Upper lobe of left lung (tissue), 6 donors: ENCODE results near the gene MYO15B. TPM values are rescaled to one million over a fixed set of nuclear protein-coding genes. Genes with fewer than 3 reads are reported as not detected.

Source experiments
- ATAC-seq, 2 donors: fragments of 200-7000 bp; cut with Tn5 transposase; one replicate each; pipeline ENCODE4 v1.9.1; 2022; ENCODE audit warnings: mild to moderate bottlenecking in 2 of 2, moderate library complexity in 2 of 2; ENCODE audit not compliant: low FRiP score in 2 of 2
- DNase-seq, 2 donors: peaks; one replicate each; pipeline ENCODE4 v3.0.0-alpha.2; 2019 to 2020
- H3K27ac ChIP-seq, 4 donors: fragments of 200-600 bp; sonication (generic); one replicate each; pipeline ENCODE4 v1.5.1; 2016 to 2019
- H3K27me3 ChIP-seq, 4 donors: fragments of 200-600 bp; sonication (generic); one replicate each; pipeline ENCODE4 v1.5.1; 2017 to 2019
- H3K36me3 ChIP-seq, 4 donors: fragments of 200-600 bp; sonication (generic); one replicate each; pipeline ENCODE4 v1.5.1; 2016 to 2019
- H3K4me1 ChIP-seq, 4 donors: fragments of 200-600 bp; sonication (generic); one replicate each; pipeline ENCODE4 v1.5.1; 2018 to 2019
- H3K4me3 ChIP-seq, 4 donors: fragments of 200-600 bp; sonication (generic); one replicate each; pipeline ENCODE4 v1.5.1; 2017 to 2019; ENCODE audit warnings: mild to moderate bottlenecking in 2 of 4, moderate library complexity in 1 of 4
- H3K9me3 ChIP-seq, 4 donors: fragments of 200-600 bp; sonication (generic); one replicate each; pipeline ENCODE4 v1.5.1; 2018 to 2019
- EP300 ChIP-seq, 4 donors: sonication (generic); formaldehyde crosslinking; IDR thresholded peaks; one replicate each; pipeline ENCODE4 v1.5.1; 2017; ENCODE audit warnings: antibody characterized with exemption in 4 of 4, control low read depth in 2 of 4
- POLR2A ChIP-seq, 4 donors: fragments of 450-650 bp; IDR thresholded peaks; one replicate each; pipeline ENCODE4 v1.5.1; 2016 to 2017; ENCODE audit warnings: antibody characterized with exemption in 4 of 4, mild to moderate bottlenecking in 2 of 4
- POLR2AphosphoS5 ChIP-seq, 2 donors: sonication (generic); formaldehyde crosslinking; IDR thresholded peaks; one replicate each; pipeline ENCODE4 v1.5.1; 2017; ENCODE audit warnings: antibody characterized with exemption in 2 of 2
- WGBS, 2 donors: methylation state at CpG; one replicate each; pipeline ENCODE4 v1.1.5; 2017 to 2018; 5-methylcytosine and 5-hydroxymethylcytosine counted together
- total RNA-seq, 6 donors: library from RNA; depleted of rRNA in 4 of 6; stranded (reverse); fragments of >200 nt in 4 of 6; gene quantifications; one replicate each; pipeline versions ENCODE4 v1.1.0 to v1.2.1, GENCODE V29; 2016 to 2021
- TF ChIP-seq, protein P1 (sequence below), 6 experiments: fragments of 450-650 bp in 4 of 6; fragments of 200-600 bp in 2 of 6; sonication (generic) in 2 of 6; IDR thresholded peaks; one replicate each; pipeline ENCODE4 v1.5.1; 2016 to 2019; ENCODE audit warnings: antibody characterized with exemption in 6 of 6
- donor health status: DM: no; HTN: no; CAD: no; lungs with moderate emphysema.
- donor health status: DM: no; HTN: yes; CAD: no; lungs with severe emphysema.

Gene MYO15B
- total RNA-seq, 6 donors from 2014 or later = 89.8 to 592 (median 183) TPM

DNA sequence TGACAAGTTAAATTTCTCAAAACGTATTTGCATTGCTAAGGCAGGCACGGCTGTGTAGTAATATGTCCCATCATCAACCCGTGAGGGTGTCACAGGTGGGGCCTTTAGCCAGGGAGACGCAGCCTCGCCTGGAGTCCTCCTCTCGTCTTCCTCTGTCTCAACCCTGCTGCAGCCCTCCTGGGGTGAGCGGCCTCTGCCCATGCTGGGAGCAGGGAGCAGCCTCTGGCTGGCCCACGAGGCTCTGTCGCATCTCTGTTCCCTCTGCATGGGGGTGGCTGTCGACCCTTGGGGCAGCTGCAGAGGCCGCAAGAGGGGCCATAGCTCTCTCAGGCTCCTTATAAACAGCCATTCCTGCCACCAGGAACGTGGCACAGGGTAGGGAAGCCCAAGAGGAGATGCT is 44.8 kb downstream of the MYO15B start:
- H3K36me3 ChIP-seq = peaks cover 0 to 23% (median 11%) of the 10 kb centered on the region in 4 donors
- no peak for ATAC-seq
- peaks cover 22 to 39% (median 33%) of the 10 kb centered on the region in 4 donors for H3K4me1 ChIP-seq
- H3K4me3 ChIP-seq = no peak overlapping the region
- no peaks in the 10 kb centered on the region for H3K27me3 ChIP-seq
- WGBS, 2 donors = 81 to 83% methylated on average over 6 to 12 of the region's 12 CpGs
- peak overlapping the region in 2 of 4 donors; percentile 82 to 83 for H3K27ac ChIP-seq
- TF ChIP-seq EP300 (IDR thresholded peaks at IDR 0.05) (no peak), POLR2A (IDR thresholded peaks at IDR 0.05) (no peak), POLR2AphosphoS5 (IDR thresholded peaks at IDR 0.05) (no peak)
- TF ChIP-seq, protein P1, sequence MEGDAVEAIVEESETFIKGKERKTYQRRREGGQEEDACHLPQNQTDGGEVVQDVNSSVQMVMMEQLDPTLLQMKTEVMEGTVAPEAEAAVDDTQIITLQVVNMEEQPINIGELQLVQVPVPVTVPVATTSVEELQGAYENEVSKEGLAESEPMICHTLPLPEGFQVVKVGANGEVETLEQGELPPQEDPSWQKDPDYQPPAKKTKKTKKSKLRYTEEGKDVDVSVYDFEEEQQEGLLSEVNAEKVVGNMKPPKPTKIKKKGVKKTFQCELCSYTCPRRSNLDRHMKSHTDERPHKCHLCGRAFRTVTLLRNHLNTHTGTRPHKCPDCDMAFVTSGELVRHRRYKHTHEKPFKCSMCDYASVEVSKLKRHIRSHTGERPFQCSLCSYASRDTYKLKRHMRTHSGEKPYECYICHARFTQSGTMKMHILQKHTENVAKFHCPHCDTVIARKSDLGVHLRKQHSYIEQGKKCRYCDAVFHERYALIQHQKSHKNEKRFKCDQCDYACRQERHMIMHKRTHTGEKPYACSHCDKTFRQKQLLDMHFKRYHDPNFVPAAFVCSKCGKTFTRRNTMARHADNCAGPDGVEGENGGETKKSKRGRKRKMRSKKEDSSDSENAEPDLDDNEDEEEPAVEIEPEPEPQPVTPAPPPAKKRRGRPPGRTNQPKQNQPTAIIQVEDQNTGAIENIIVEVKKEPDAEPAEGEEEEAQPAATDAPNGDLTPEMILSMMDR (IDR thresholded peaks at IDR 0.05) = no peak
- no peaks in the 10 kb centered on the region for H3K9me3 ChIP-seq
- DNase-seq = peak in 1 of 2 donors; percentile 49

DNA sequence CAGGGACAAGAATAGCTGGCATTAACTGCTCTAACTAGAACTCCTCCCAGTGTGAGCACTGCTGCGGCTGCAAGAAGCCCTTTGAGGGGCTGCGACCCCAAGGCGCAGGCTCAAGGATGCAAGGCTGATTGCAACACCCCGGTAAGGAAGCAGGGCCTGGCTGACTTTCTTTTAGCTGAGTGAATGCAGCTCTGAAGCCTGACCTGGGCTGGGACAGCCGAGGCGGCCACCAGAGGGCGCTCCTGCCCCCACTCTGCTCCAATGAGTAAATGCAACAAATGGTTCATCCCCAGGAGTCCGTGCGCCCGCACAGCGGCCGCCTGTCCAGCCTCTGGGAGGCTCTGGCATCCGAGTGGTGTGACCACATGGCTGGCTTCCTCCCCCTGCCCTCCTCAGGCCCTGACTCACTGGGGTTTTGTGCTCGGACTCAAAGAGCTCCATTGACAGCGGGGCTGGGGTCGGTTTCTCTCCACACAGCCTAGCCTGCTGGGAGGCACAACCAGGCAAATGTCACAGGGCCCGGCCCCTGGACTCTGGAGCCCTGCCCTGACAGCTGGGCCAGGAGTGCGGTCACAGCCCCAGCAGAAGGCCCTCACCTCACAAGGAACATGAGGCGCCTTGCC is 45.4 kb downstream of the MYO15B start, which contains the start of gene SMIM5:
Gene SMIM5, plus strand, starts transcription at position 572 of the 623 bp plus-strand sequence. CDS start 6,768 bp downstream, outside the sequence.
- Histone ChIP-seq H3K36me3 (peaks cover 0 to 21% (median 9%) of the 10 kb centered on the region in 4 donors), H3K4me3 (peak within 1 kb of the TSS in 3 of 4 donors; percentile 11 to 32 (median 11)), H3K4me1 (peaks cover 22 to 39% (median 33%) of the 10 kb centered on the region in 4 donors), H3K27me3 (no peaks in the 10 kb centered on the region), H3K27ac (peak within 1 kb of the TSS; percentile 82 to 85 (median 82)), H3K9me3 (no peaks in the 10 kb centered on the region)
- DNase-seq (peak; percentile 87 to 97), ATAC-seq (peak; percentile 91 to 92)
- WGBS, 2 donors = 15 to 23% methylated on average over 11 to 13 of the region's 19 CpGs
- TF ChIP-seq EP300 (IDR thresholded peaks at IDR 0.05) (no peak), POLR2AphosphoS5 (IDR thresholded peaks at IDR 0.05) (no peak), POLR2A (IDR thresholded peaks at IDR 0.05) (peak in 1 of 4 donors; percentile 25)
- TF ChIP-seq, protein P1 (IDR thresholded peaks at IDR 0.05) = peak; percentile 90 to 95 (median 92)

DNA sequence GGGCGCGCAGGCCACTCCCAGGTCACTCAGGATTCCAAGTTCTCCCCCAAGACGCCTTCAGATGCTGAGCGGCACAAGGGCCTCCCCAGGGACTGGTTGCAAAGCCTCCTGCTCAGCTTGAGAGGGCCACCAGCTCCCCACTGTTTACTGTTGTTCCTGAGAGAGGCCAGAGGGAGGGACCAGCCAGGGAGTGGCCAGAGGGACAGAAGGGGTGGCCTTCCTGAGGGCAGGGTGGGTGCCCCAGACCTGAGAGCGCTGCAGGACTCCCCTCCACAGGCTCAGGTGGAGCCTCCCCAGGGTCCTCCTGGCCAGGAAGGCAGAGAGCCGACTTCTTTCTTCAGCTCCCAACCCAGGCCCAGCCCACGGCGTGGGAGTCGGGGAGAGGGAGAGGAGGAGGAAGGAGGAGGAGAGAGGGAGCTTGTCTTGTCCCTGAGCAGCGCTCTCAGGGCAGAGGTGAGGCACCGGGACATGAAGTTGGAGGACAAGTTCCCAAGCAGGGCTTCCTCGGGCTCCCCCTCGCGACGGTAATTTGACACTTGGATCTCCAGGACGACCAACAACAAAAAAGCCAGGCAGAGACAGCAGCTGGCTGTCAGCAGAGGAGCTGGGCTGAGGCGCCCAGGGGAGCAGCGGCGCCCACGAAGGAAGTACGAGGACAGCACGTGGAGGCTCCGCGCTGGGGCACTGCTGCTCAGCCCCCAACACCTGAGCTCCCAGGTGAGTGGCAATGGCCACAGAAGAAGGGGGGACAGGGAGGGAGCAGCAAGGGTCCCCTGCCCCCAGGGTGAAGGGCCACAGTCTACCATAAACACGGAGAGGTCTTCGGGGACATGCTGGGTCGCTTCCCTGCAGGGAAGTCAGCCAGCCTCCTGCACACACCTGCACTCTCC is 46.1 kb downstream of the MYO15B start:
- peak overlapping the region in 3 of 4 donors; percentile 11 to 32 (median 11) for H3K4me3 ChIP-seq
- H3K4me1 ChIP-seq = peaks cover 22 to 39% (median 33%) of the 10 kb centered on the region in 4 donors
- ATAC-seq = peak; percentile 78 to 81
- peak overlapping the region; percentile 82 to 85 (median 82) for H3K27ac ChIP-seq
- peak; percentile 82 to 92 for DNase-seq
- H3K36me3 ChIP-seq = peaks cover 0 to 19% (median 6%) of the 10 kb centered on the region in 4 donors
- TF ChIP-seq EP300 (IDR thresholded peaks at IDR 0.05) = no peak
- peak in 1 of 4 donors; percentile 26 for TF ChIP-seq POLR2A (IDR thresholded peaks at IDR 0.05)
- TF ChIP-seq POLR2AphosphoS5 (IDR thresholded peaks at IDR 0.05) = no peak
- TF ChIP-seq, protein P1 (IDR thresholded peaks at IDR 0.05) = peak; percentile 24 to 66 (median 42)
- H3K9me3 ChIP-seq = no peaks in the 10 kb centered on the region
- no peaks in the 10 kb centered on the region for H3K27me3 ChIP-seq
- WGBS, 2 donors = 15 to 18% methylated on average over 17 to 25 of the region's 27 CpGs

DNA sequence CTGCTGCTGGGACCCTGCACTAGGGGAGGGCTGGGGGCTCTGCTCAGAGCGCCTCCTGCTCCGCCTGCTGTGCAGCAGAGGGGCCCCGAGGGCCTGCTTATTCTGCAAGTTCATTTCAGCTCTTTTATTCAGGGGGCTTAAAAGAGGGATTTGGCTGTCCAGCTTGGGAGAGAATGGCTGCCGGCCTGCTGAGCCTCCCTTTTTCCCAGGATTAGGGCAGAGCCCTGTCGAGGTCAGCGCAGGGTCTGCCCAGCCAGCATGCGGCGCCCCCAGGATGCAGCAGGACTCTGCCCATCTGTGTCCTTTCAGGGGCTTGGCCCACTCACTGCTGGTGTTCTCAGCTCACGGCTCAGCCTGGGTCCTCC is 46.8 kb downstream of the MYO15B start:
- WGBS, 2 donors = 82 to 85% methylated on average over 5 to 9 of the region's 9 CpGs
- Histone ChIP-seq H3K27me3 (no peaks in the 10 kb centered on the region), H3K9me3 (no peaks in the 10 kb centered on the region), H3K4me3 (peak overlapping the region in 3 of 4 donors; percentile 11 to 18 (median 11)), H3K4me1 (peaks cover 22 to 40% (median 34%) of the 10 kb centered on the region in 4 donors), H3K36me3 (peaks cover 0 to 15% (median 5%) of the 10 kb centered on the region in 4 donors), H3K27ac (peak overlapping the region; percentile 82 to 85 (median 82))
- TF ChIP-seq POLR2AphosphoS5 (IDR thresholded peaks at IDR 0.05) = no peak
- no peak for TF ChIP-seq POLR2A (IDR thresholded peaks at IDR 0.05)
- TF ChIP-seq EP300 (IDR thresholded peaks at IDR 0.05) = no peak
- TF ChIP-seq, protein P1 (IDR thresholded peaks at IDR 0.05) = no peak
- ATAC-seq = no peak
- peak in 1 of 2 donors; percentile 57 for DNase-seq
